ENCODE measurements around the gene SF3A1.
"Not testable (repeated sequence)": the region's sequence is repeated elsewhere in the genome, so short reads cannot be mapped to it uniquely, and the experiment has no call there.

Gene SF3A1

GRCh38 chr22:30356449-30357235 lies at the start of gene SF3A1, which contains the start of gene CCDC157:
TSS of gene SF3A1 (minus strand) at chr22:30356894. CDS start at chr22:30356792, 102 bp downstream.
TSS of gene CCDC157 (plus strand) at chr22:30357007. CDS start at chr22:30366001, 8,994 bp downstream.
- DNase-seq (ENCODE audit: low read depth): peak; percentile 97

GRCh38 chr22:30406400-30406799 lies 49.7 kb upstream of the SF3A1 start:
- DNase-seq (ENCODE audit: low read depth): no peak

GRCh38 chr22:30405731-30406130 lies 49.0 kb upstream of the SF3A1 start:
- DNase-seq (ENCODE audit: low read depth): no peak

- no peak for DNase-seq (ENCODE audit: low read depth)
Observed at GRCh38 chr22:30404307-30404706, 47.6 kb upstream of the SF3A1 start.

GRCh38 chr22:30402766-30403104 lies 46.0 kb upstream of the SF3A1 start:
- not testable (repeated sequence) for DNase-seq (ENCODE audit: low read depth)

- no peak for DNase-seq (ENCODE audit: low read depth)
Observed at GRCh38 chr22:30402028-30402765, 45.5 kb upstream of the SF3A1 start.

GRCh38 chr22:30401024-30401423 lies 44.3 kb upstream of the SF3A1 start:
- not testable (repeated sequence) for DNase-seq (ENCODE audit: low read depth)

GRCh38 chr22:30400159-30400558 lies 43.5 kb upstream of the SF3A1 start:
- DNase-seq (ENCODE audit: low read depth): no peak

GRCh38 chr22:30399718-30400117 lies 43.0 kb upstream of the SF3A1 start:
- no peak for DNase-seq (ENCODE audit: low read depth)

- no peak for DNase-seq (ENCODE audit: low read depth)
Observed at GRCh38 chr22:30398685-30399680, 42.3 kb upstream of the SF3A1 start.

- no peak for DNase-seq (ENCODE audit: low read depth)
Observed at GRCh38 chr22:30397656-30398635, 41.3 kb upstream of the SF3A1 start.

- no peak for DNase-seq (ENCODE audit: low read depth)
Observed at GRCh38 chr22:30396871-30397655, 40.4 kb upstream of the SF3A1 start, which contains the start of gene SEC14L2. TSS of gene SEC14L2 (plus strand) at chr22:30397018. CDS start at chr22:30397117, 99 bp downstream.

- no peak for DNase-seq (ENCODE audit: low read depth)
Observed at GRCh38 chr22:30393885-30394284, 37.2 kb upstream of the SF3A1 start.

- DNase-seq (ENCODE audit: low read depth): no peak
Observed at GRCh38 chr22:30393322-30393680, 36.6 kb upstream of the SF3A1 start.

- DNase-seq (ENCODE audit: low read depth): no peak
Observed at GRCh38 chr22:30392661-30393321, 36.1 kb upstream of the SF3A1 start.

- DNase-seq (ENCODE audit: low read depth): peak; percentile 73
Observed at GRCh38 chr22:30390974-30391691, 34.4 kb upstream of the SF3A1 start.

- peak; percentile 65 for DNase-seq (ENCODE audit: low read depth)
Observed at GRCh38 chr22:30386960-30387827, 30.5 kb upstream of the SF3A1 start, which contains the start of gene RNF215. TSS of gene RNF215 (minus strand) at chr22:30387411. CDS start at chr22:30387313, 98 bp downstream.

- DNase-seq (ENCODE audit: low read depth): no peak
Observed at GRCh38 chr22:30386608-30386959, 29.9 kb upstream of the SF3A1 start.

Data from iris pigment epithelial cell (primary cell).